Measurements from ENCODE around the gene CAVIN2.

CAVIN2 gene

DNA sequence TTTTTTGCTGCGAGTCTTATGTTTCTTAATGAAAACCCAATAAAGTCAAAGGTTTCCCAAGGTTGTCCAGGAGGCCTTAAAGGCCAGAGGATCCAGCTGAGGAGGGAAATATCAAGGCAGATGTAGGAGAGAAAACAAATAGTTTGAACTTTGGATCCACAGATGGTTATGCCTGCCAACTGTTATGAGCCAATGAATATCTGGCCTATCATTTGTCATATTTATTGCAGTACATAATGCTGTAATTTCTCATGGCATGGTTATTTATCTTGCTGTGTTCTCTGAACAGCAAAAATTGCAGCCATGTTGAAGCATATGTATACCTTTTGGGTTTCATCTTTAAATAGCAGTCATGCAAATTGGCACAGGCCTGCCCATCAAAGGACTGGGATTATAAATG lies 38.2 kb upstream of the CAVIN2 start:
- no peak overlapping the region for H3K27ac ChIP-seq
- H3K9me3 ChIP-seq (ENCODE audit: control insufficient read depth, low read length): no peaks in the 10 kb centered on the region
- no peaks in the 10 kb centered on the region for H3K27me3 ChIP-seq (ENCODE audit: control insufficient read depth, insufficient read depth, low read length)
- H3K9ac ChIP-seq: no peak overlapping the region
- H2AFZ ChIP-seq: no peak overlapping the region
- no peaks in the 10 kb centered on the region for H3K79me2 ChIP-seq
- no peak overlapping the region for H3K4me2 ChIP-seq (ENCODE audit: low read length)
- H3K4me1 ChIP-seq: no peaks in the 10 kb centered on the region
- H3K36me3 ChIP-seq (ENCODE audit: control insufficient read depth, insufficient read depth, low read length): no peaks in the 10 kb centered on the region
- TF ChIP-seq, protein P1, sequence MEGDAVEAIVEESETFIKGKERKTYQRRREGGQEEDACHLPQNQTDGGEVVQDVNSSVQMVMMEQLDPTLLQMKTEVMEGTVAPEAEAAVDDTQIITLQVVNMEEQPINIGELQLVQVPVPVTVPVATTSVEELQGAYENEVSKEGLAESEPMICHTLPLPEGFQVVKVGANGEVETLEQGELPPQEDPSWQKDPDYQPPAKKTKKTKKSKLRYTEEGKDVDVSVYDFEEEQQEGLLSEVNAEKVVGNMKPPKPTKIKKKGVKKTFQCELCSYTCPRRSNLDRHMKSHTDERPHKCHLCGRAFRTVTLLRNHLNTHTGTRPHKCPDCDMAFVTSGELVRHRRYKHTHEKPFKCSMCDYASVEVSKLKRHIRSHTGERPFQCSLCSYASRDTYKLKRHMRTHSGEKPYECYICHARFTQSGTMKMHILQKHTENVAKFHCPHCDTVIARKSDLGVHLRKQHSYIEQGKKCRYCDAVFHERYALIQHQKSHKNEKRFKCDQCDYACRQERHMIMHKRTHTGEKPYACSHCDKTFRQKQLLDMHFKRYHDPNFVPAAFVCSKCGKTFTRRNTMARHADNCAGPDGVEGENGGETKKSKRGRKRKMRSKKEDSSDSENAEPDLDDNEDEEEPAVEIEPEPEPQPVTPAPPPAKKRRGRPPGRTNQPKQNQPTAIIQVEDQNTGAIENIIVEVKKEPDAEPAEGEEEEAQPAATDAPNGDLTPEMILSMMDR (IDR thresholded peaks at IDR 0.05): no peak
- no peak overlapping the region for H3K4me3 ChIP-seq (ENCODE audit: low read depth, low read length)

DNA sequence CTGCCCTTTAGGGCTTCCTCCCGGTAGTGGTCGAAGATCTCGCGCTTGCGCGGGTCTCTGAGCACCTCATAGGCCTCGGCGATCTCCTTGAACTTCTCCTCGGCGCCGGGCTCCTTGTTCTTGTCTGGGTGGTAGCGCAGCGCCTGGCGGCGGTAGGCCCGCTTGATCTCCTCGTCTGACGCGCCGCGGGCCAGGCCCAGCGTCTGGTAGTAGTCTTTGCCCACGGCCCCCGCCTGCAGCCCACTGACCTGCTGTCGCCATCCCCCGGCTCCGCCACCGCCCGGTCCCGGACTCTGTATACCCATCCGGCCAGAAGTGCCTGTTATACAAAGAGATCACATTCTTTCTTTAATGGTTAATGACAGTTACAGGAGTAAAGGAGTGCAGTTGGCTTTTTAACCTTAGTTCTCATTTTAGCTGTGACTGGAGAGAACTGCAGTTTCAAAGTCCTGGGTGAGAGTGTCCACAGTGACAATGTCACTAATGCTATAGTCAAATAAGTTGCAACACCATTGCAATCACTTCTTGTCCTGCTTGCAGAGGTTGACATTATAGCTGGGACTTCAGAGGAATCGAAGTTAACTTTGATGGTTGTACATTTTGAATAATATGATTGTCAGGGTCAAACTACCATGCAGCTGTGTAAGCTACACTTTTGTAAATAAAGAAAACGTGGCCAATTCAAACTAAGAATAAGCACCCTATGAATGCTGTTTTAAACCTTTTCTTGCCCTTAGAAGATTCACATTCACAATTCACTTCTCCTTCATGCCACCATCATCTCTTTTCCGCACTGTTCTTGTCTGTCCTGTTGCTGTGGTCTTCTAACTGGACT lies 35.3 kb upstream of the CAVIN2 start:
- H2AFZ ChIP-seq: no peak overlapping the region
- TF ChIP-seq, protein P1 (IDR thresholded peaks at IDR 0.05): no peak

DNA sequence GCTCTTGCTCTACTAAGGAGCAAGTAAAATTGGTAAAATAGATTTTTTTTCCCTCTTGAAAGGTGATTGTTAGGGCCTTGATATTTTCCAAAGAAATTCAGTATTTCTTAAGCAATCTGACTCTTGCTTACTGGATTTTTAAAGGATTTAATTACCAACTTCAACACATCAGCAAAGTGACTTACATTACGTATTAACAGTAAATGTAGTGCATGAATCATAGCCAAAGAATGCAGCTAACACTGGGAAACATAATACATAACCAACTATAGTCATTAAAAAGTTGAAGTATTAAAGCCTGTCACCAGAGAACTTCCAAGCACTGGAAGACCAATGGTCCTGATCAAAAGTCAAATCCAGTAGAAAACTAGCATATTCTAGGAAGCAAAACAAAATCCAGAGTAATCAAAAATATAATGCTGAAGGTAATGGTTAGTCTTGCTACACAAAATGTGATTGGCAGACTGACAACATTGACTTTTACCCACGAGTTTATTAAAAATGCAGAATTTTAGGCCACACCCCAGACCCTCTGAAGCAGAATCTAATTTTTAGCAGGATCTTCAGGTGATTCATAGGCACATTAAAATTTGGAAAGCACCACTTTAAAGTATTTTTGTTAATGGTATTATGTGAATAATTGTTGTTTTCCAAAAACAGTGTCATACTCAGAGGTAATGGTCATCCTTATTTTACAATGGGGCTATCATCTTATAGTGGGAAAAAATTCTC lies 31.8 kb upstream of the CAVIN2 start:
- Histone ChIP-seq H3K27ac (no peak overlapping the region), H2AFZ (no peak overlapping the region)
- TF ChIP-seq, protein P1 (IDR thresholded peaks at IDR 0.05): no peak

More for the DNA sequence above, 35.3 kb upstream of the CAVIN2 start:
- no peaks in the 10 kb centered on the region for H3K36me3 ChIP-seq (ENCODE audit: control insufficient read depth, insufficient read depth, low read length)
- no peak overlapping the region for H3K4me2 ChIP-seq (ENCODE audit: low read length)
- H3K27ac ChIP-seq: no peak overlapping the region
- H3K9me3 ChIP-seq (ENCODE audit: control insufficient read depth, low read length): no peaks in the 10 kb centered on the region
- H3K4me1 ChIP-seq: no peaks in the 10 kb centered on the region
- no peaks in the 10 kb centered on the region for H3K79me2 ChIP-seq
- H3K9ac ChIP-seq: no peak overlapping the region
- H3K27me3 ChIP-seq (ENCODE audit: control insufficient read depth, insufficient read depth, low read length): no peaks in the 10 kb centered on the region
- H3K4me3 ChIP-seq (ENCODE audit: low read depth, low read length): no peak overlapping the region

DNA sequence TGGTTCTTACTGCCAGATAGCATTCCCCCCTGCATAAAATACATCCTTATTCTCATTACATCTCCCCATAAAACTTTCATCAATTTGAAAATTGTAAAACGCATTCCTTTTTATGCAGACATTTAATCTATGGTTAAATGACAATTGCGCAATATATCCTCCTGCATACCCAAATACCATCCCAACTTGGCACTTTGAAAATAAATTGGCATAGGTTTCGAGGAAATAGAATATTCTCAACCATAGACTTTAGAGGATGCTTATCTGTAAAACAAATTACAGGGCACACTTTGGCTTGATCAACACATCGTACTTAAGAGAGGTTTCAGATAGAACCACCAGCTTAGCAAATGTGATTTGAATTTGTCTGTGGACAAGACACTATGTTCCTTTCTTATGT lies 31.0 kb upstream of the CAVIN2 start:
- no peak overlapping the region for H3K4me3 ChIP-seq (ENCODE audit: low read depth, low read length)
- H3K36me3 ChIP-seq (ENCODE audit: control insufficient read depth, insufficient read depth, low read length): no peaks in the 10 kb centered on the region
- H2AFZ ChIP-seq: no peak overlapping the region
- H3K9ac ChIP-seq: no peak overlapping the region
- H3K9me3 ChIP-seq (ENCODE audit: control insufficient read depth, low read length): no peaks in the 10 kb centered on the region
- H3K79me2 ChIP-seq: no peaks in the 10 kb centered on the region
- H3K27ac ChIP-seq: no peak overlapping the region
- H3K4me2 ChIP-seq (ENCODE audit: low read length): no peak overlapping the region
- TF ChIP-seq, protein P1 (IDR thresholded peaks at IDR 0.05): no peak
- no peaks in the 10 kb centered on the region for H3K27me3 ChIP-seq (ENCODE audit: control insufficient read depth, insufficient read depth, low read length)
- no peaks in the 10 kb centered on the region for H3K4me1 ChIP-seq

More for the DNA sequence above, 31.8 kb upstream of the CAVIN2 start:
- no peaks in the 10 kb centered on the region for H3K36me3 ChIP-seq (ENCODE audit: control insufficient read depth, insufficient read depth, low read length)
- no peaks in the 10 kb centered on the region for H3K27me3 ChIP-seq (ENCODE audit: control insufficient read depth, insufficient read depth, low read length)
- no peak overlapping the region for H3K4me3 ChIP-seq (ENCODE audit: low read depth, low read length)
- H3K9me3 ChIP-seq (ENCODE audit: control insufficient read depth, low read length): no peaks in the 10 kb centered on the region
- H3K9ac ChIP-seq: no peak overlapping the region
- no peaks in the 10 kb centered on the region for H3K4me1 ChIP-seq
- no peak overlapping the region for H3K4me2 ChIP-seq (ENCODE audit: low read length)
- H3K79me2 ChIP-seq: no peaks in the 10 kb centered on the region

All from parathyroid adenoma (tissue), 2 donors.